Neural cell (in vitro differentiated cells): ENCODE results near the gene OR10H5. TPM values are rescaled to one million over a fixed set of nuclear protein-coding genes. Genes with fewer than 3 reads are reported as not detected.

ENCODE experiments used
- H2AFZ ChIP-seq: fragments of 200-600, 300-800 bp; sonication (generic), shearing (Covaris generic); 2 replicates; pipeline ENCODE4 v1.6.0; 2014; ENCODE audit warnings: low read depth, mild to moderate bottlenecking, antibody characterized with exemption, low read length, moderate library complexity
- H3F3A ChIP-seq: fragments of 200-600 bp; shearing (Covaris generic); 2 replicates; pipeline ENCODE4 v1.6.1; 2016; ENCODE audit warnings: mild to moderate bottlenecking, moderate library complexity, mixed read lengths, antibody characterized with exemption, low read length; ENCODE audit not compliant: insufficient read depth, poor library complexity, severe bottlenecking
- H3K27ac ChIP-seq: fragments of 200-600, 300-800 bp; sonication (generic), shearing (Covaris generic); 2 replicates; pipeline ENCODE4 v1.5.1; 2014; ENCODE audit warnings: mild to moderate bottlenecking, low read length, moderate library complexity
- H3K27me3 ChIP-seq: fragments of 300-800, 200-600 bp; sonication (generic), shearing (Covaris generic); 2 replicates; pipeline ENCODE4 v1.6.0; 2014; ENCODE audit warnings: mild to moderate bottlenecking, low read depth, low read length, moderate library complexity; ENCODE audit not compliant: insufficient read depth
- H3K36me3 ChIP-seq: fragments of 300-800, 200-600 bp; sonication (generic), shearing (Covaris generic); 2 replicates; pipeline ENCODE4 v1.5.1; 2014; ENCODE audit warnings: mild to moderate bottlenecking, antibody characterized with exemption, low read length, moderate library complexity; ENCODE audit not compliant: insufficient read depth
- H3K4me2 ChIP-seq: fragments of 300-800, 200-600 bp; sonication (generic), shearing (Covaris generic); 2 replicates; pipeline ENCODE4 v1.6.0; 2014; ENCODE audit warnings: mild to moderate bottlenecking, low read length
- H3K4me3 ChIP-seq: fragments of 300-800, 200-600 bp; sonication (generic), shearing (Covaris generic); 2 replicates; pipeline ENCODE4 v1.5.1; 2014; ENCODE audit warnings: mild to moderate bottlenecking, low read length, moderate library complexity
- H3K79me2 ChIP-seq: fragments of 200-600 bp; shearing (Covaris generic); replicated peaks from 2 replicates; pipeline ENCODE4 v1.6.0; 2014; ENCODE audit warnings: mild to moderate bottlenecking, low read length, moderate library complexity; ENCODE audit not compliant: insufficient read depth
- H3K9ac ChIP-seq: fragments of 300-800, 200-600 bp; sonication (generic), shearing (Covaris generic); 2 replicates; pipeline ENCODE4 v1.6.1; 2016; ENCODE audit warnings: mild to moderate bottlenecking, low read length, mixed read lengths
- H3K9me2 ChIP-seq: fragments of 200-600 bp; shearing (Covaris generic); 2 replicates; pipeline ENCODE4 v1.6.1; 2016; ENCODE audit warnings: mild to moderate bottlenecking, low read length, mixed read lengths; ENCODE audit not compliant: insufficient read depth
- H3K9me3 ChIP-seq: fragments of 200-600, 300-800 bp; sonication (generic), shearing (Covaris generic); 2 replicates; pipeline ENCODE4 v1.6.1; 2016; ENCODE audit warnings: mild to moderate bottlenecking, mixed run types, low read length, moderate library complexity, mixed read lengths
- H4K20me1 ChIP-seq: fragments of 200-600 bp; shearing (Covaris generic); 2 replicates; pipeline ENCODE4 v1.6.1; 2016; ENCODE audit warnings: mild to moderate bottlenecking, mixed run types; ENCODE audit not compliant: insufficient read depth
- CTCF ChIP-seq: fragments of 450-650 bp; IDR thresholded peaks from 2 replicates; pipeline ENCODE4 v1.5.1; 2014; ENCODE audit warnings: antibody characterized with exemption, mild to moderate bottlenecking, moderate library complexity; ENCODE audit not compliant: poor library complexity, severe bottlenecking
- EP300 ChIP-seq: fragments of 450-650 bp; conservative IDR thresholded peaks from 2 replicates; pipeline ENCODE4 v1.6.1; 2014; ENCODE audit warnings: antibody characterized with exemption, mild to moderate bottlenecking, moderate library complexity; ENCODE audit not compliant: poor library complexity, severe bottlenecking
- EZH2 ChIP-seq: fragments of 200-600, 300-800 bp; shearing (Covaris generic), sonication (generic); IDR thresholded peaks from 2 replicates; pipeline ENCODE4 v1.6.1; 2014; ENCODE audit warnings: antibody characterized with exemption, low read length, borderline replicate concordance, mild to moderate bottlenecking; ENCODE audit not compliant: insufficient read depth, poor library complexity, severe bottlenecking
- MXI1 ChIP-seq: fragments of 450-650 bp; conservative IDR thresholded peaks from 2 replicates; pipeline ENCODE4 v1.6.1; 2014; ENCODE audit warnings: antibody characterized with exemption, mild to moderate bottlenecking; ENCODE audit not compliant: poor library complexity, severe bottlenecking
- POLR2AphosphoS5 ChIP-seq: IDR thresholded peaks from 2 replicates; pipeline ENCODE4 v1.6.1; 2012
- RAD21 ChIP-seq: fragments of 450-650 bp; conservative IDR thresholded peaks from 2 replicates; pipeline ENCODE4 v1.6.1; 2014; ENCODE audit warnings: antibody characterized with exemption, mild to moderate bottlenecking, moderate library complexity
- REST ChIP-seq: IDR thresholded peaks from 2 replicates; pipeline ENCODE4 v1.6.1; 2012; ENCODE audit warnings: borderline replicate concordance
- SMC3 ChIP-seq: fragments of 450-650 bp; conservative IDR thresholded peaks from 2 replicates; pipeline ENCODE4 v1.6.1; 2014; ENCODE audit warnings: antibody characterized with exemption, mild to moderate bottlenecking, moderate library complexity; ENCODE audit not compliant: poor library complexity
- TAF1 ChIP-seq: IDR thresholded peaks from 2 replicates; pipeline ENCODE4 v1.6.1; 2012; ENCODE audit warnings: low read depth
- polyA plus RNA-seq: library from polyadenylated mRNA; depleted of rRNA; stranded (reverse); fragments of >200 nt; gene quantifications from 2 replicates; pipeline ENCODE4 v1.2.3, GENCODE V29; 2014

The OR10H5 gene
- polyA plus RNA-seq, 1 donor from 2014 or later, result not detected

GRCh38 chr19:15840833-15841232, 53.4 kb downstream of the OR10H5 start:
- no peaks in the 10 kb centered on the region for H3K36me3 ChIP-seq

GRCh38 chr19:15841875-15842569, 54.6 kb downstream of the OR10H5 start:
- Histone ChIP-seq H3K9me3 (peaks cover under 1% of the 10 kb centered on the region), H3K27me3 (no peaks in the 10 kb centered on the region), H4K20me1 (no peaks in the 10 kb centered on the region), H3K36me3 (no peaks in the 10 kb centered on the region), H3K4me2 (no peak overlapping the region), H3K9me2 (no peaks in the 10 kb centered on the region), H3K9ac (no peak overlapping the region), H3F3A (no peaks in the 10 kb centered on the region), H3K27ac (no peak overlapping the region), H2AFZ (no peak overlapping the region), H3K4me3 (no peak overlapping the region), H3K79me2 (no peaks in the 10 kb centered on the region)
- TF ChIP-seq CTCF, result no peak
- TF ChIP-seq REST, result no peak
- TF ChIP-seq POLR2AphosphoS5, result no peak
- TF ChIP-seq SMC3, result no peak
- TF ChIP-seq RAD21, result no peak

More at GRCh38 chr19:15840833-15841232, 53.4 kb downstream of the OR10H5 start:
- Histone ChIP-seq H3K9me3 (peaks cover 6% of the 10 kb centered on the region), H2AFZ (no peak overlapping the region), H3K4me3 (no peak overlapping the region), H3K9ac (no peak overlapping the region), H3K9me2 (no peaks in the 10 kb centered on the region), H3K27ac (no peak overlapping the region), H3K27me3 (no peaks in the 10 kb centered on the region), H4K20me1 (no peaks in the 10 kb centered on the region), H3F3A (no peaks in the 10 kb centered on the region), H3K4me2 (no peak overlapping the region), H3K79me2 (no peaks in the 10 kb centered on the region)
- TF ChIP-seq CTCF, result no peak
- TF ChIP-seq SMC3, result no peak
- TF ChIP-seq POLR2AphosphoS5, result no peak
- no peak for TF ChIP-seq MXI1
- TF ChIP-seq REST, result no peak
- TF ChIP-seq RAD21, result no peak
- no peak for TF ChIP-seq TAF1
- no peak for TF ChIP-seq EZH2
- TF ChIP-seq EP300, result no peak
